ENCODE results near the gene CDKN2C. TPM values are rescaled to one million over a fixed set of nuclear protein-coding genes. Genes with fewer than 3 reads are reported as not detected.

The CDKN2C gene
- polyA plus RNA-seq, 1 donor from 2014 or later, result 0.25 TPM

DNA sequence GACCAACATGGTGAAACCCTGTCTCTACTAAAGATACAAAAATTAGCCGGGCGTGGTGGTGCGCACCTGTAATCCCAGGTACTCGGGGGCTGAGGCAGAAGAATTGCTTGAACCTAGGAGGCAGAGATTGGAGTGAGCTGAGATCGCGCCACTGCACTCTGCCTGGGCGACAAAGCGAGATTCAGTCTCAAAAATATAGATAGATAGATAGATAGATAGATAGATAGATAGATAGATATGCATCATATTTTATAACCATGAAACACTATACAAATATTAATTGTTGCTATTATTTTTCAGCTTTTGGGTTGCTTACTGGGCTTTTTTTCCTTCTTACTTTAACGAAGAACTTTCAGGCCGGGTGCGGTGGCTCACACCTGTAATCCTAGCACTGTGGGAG lies 5.2 kb upstream of the CDKN2C start:
- Histone ChIP-seq H3K9me2 (ENCODE audit: insufficient read depth, low read length) (no peaks in the 10 kb centered on the region), H3K27me3 (ENCODE audit: insufficient read depth, low read depth, low read length) (peaks cover 66% of the 10 kb centered on the region), H3K36me3 (ENCODE audit: insufficient read depth, low read length) (no peaks in the 10 kb centered on the region), H3K79me2 (replicated peaks; ENCODE audit: insufficient read depth, low read length) (no peaks in the 10 kb centered on the region), H2AFZ (ENCODE audit: low read depth, low read length) (no peak overlapping the region), H3K27ac (ENCODE audit: low read length) (no peak overlapping the region), H3K4me3 (ENCODE audit: low read length) (no peak overlapping the region), H3K9ac (ENCODE audit: low read length) (no peak overlapping the region), H3K4me2 (ENCODE audit: low read length) (no peak overlapping the region), H4K20me1 (ENCODE audit: insufficient read depth) (no peaks in the 10 kb centered on the region), H3K9me3 (ENCODE audit: low read length) (no peaks in the 10 kb centered on the region), H3F3A (ENCODE audit: insufficient read depth, low read length, poor library complexity, severe bottlenecking) (peaks cover 5% of the 10 kb centered on the region)
- TF ChIP-seq SMC3 (conservative IDR thresholded peaks at IDR 0.05; ENCODE audit: poor library complexity) (no peak), EP300 (conservative IDR thresholded peaks at IDR 0.05; ENCODE audit: poor library complexity, severe bottlenecking) (no peak), RAD21 (conservative IDR thresholded peaks at IDR 0.05) (no peak), POLR2AphosphoS5 (IDR thresholded peaks at IDR 0.05) (no peak), MXI1 (conservative IDR thresholded peaks at IDR 0.05; ENCODE audit: poor library complexity, severe bottlenecking) (no peak), REST (IDR thresholded peaks at IDR 0.05; ENCODE audit: borderline replicate concordance) (no peak), TAF1 (IDR thresholded peaks at IDR 0.05; ENCODE audit: low read depth) (no peak), EZH2 (IDR thresholded peaks at IDR 0.05; ENCODE audit: borderline replicate concordance, insufficient read depth, low read length, poor library complexity, severe bottlenecking) (no peak)
- TF ChIP-seq, protein P1, sequence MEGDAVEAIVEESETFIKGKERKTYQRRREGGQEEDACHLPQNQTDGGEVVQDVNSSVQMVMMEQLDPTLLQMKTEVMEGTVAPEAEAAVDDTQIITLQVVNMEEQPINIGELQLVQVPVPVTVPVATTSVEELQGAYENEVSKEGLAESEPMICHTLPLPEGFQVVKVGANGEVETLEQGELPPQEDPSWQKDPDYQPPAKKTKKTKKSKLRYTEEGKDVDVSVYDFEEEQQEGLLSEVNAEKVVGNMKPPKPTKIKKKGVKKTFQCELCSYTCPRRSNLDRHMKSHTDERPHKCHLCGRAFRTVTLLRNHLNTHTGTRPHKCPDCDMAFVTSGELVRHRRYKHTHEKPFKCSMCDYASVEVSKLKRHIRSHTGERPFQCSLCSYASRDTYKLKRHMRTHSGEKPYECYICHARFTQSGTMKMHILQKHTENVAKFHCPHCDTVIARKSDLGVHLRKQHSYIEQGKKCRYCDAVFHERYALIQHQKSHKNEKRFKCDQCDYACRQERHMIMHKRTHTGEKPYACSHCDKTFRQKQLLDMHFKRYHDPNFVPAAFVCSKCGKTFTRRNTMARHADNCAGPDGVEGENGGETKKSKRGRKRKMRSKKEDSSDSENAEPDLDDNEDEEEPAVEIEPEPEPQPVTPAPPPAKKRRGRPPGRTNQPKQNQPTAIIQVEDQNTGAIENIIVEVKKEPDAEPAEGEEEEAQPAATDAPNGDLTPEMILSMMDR (IDR thresholded peaks at IDR 0.05; ENCODE audit: poor library complexity, severe bottlenecking), result no peak

GRCh38 chr1:50966991-50967390 lies 3.1 kb upstream of the CDKN2C start:
- Histone ChIP-seq H3K27me3 (ENCODE audit: insufficient read depth, low read depth, low read length) (peaks cover 88% of the 10 kb centered on the region), H3F3A (ENCODE audit: insufficient read depth, low read length, poor library complexity, severe bottlenecking) (no peaks in the 10 kb centered on the region), H4K20me1 (ENCODE audit: insufficient read depth) (no peaks in the 10 kb centered on the region), H3K36me3 (ENCODE audit: insufficient read depth, low read length) (no peaks in the 10 kb centered on the region), H3K4me2 (ENCODE audit: low read length) (no peak overlapping the region), H2AFZ (ENCODE audit: low read depth, low read length) (no peak overlapping the region), H3K4me3 (ENCODE audit: low read length) (no peak overlapping the region), H3K79me2 (replicated peaks; ENCODE audit: insufficient read depth, low read length) (no peaks in the 10 kb centered on the region), H3K9ac (ENCODE audit: low read length) (no peak overlapping the region), H3K27ac (ENCODE audit: low read length) (no peak overlapping the region), H3K9me2 (ENCODE audit: insufficient read depth, low read length) (no peaks in the 10 kb centered on the region), H3K9me3 (ENCODE audit: low read length) (no peaks in the 10 kb centered on the region)
- TF ChIP-seq MXI1 (conservative IDR thresholded peaks at IDR 0.05; ENCODE audit: poor library complexity, severe bottlenecking), result no peak
- TF ChIP-seq EZH2 (IDR thresholded peaks at IDR 0.05; ENCODE audit: borderline replicate concordance, insufficient read depth, low read length, poor library complexity, severe bottlenecking), result no peak
- TF ChIP-seq EP300 (conservative IDR thresholded peaks at IDR 0.05; ENCODE audit: poor library complexity, severe bottlenecking), result no peak
- no peak for TF ChIP-seq POLR2AphosphoS5 (IDR thresholded peaks at IDR 0.05)
- no peak for TF ChIP-seq RAD21 (conservative IDR thresholded peaks at IDR 0.05)
- TF ChIP-seq SMC3 (conservative IDR thresholded peaks at IDR 0.05; ENCODE audit: poor library complexity), result no peak
- TF ChIP-seq TAF1 (IDR thresholded peaks at IDR 0.05; ENCODE audit: low read depth), result no peak
- no peak for TF ChIP-seq REST (IDR thresholded peaks at IDR 0.05; ENCODE audit: borderline replicate concordance)
- TF ChIP-seq, protein P1 (IDR thresholded peaks at IDR 0.05; ENCODE audit: poor library complexity, severe bottlenecking), result no peak
